Natural killer cell (primary cell): ENCODE measurements around the gene REEP1. TPM values are rescaled to one million over a fixed set of nuclear protein-coding genes. Genes with fewer than 3 reads are reported as not detected.
A peak's percentile ranks its signal among the peaks of the same experiment; 100 is the strongest.
"Not testable (repeated sequence)": the region's sequence is repeated elsewhere in the genome, so short reads cannot be mapped to it uniquely, and the experiment has no call there.

Experiments
- ATAC-seq, 3 donors: fragments of 150-1000 bp in 2 of 3; fragments of 200-7000 bp in 1 of 3; cut with Tn5 transposase; 1 replicate in 1 of 3; 2 replicates in 2 of 3; pipeline ENCODE4 v1.10.0; 2021; ENCODE audit warnings: mild to moderate bottlenecking in 2 of 3, moderate library complexity in 2 of 3
- DNase-seq, 2 donors: peaks; one replicate each; pipeline versions ENCODE4 v3.0.0 to v3.0.0-alpha.2; 2013 to 2021; ENCODE audit warnings: mixed read lengths in 1 of 2
- H3K27ac ChIP-seq: one replicate; pipeline ENCODE4 v1.5.1; 2013; ENCODE audit warnings: mild to moderate bottlenecking, low read length
- H3K27me3 ChIP-seq: one replicate; pipeline ENCODE4 v1.6.1; 2013; ENCODE audit warnings: low read length; ENCODE audit not compliant: control insufficient read depth, insufficient read depth
- H3K36me3 ChIP-seq: one replicate; pipeline ENCODE4 v1.6.1; 2013; ENCODE audit warnings: low read length; ENCODE audit not compliant: control insufficient read depth, insufficient read depth
- H3K4me1 ChIP-seq: one replicate; pipeline ENCODE4 v1.6.1; 2013; ENCODE audit warnings: low read length; ENCODE audit not compliant: control insufficient read depth, insufficient read depth
- H3K4me3 ChIP-seq: one replicate; pipeline ENCODE4 v1.5.1; 2013; ENCODE audit warnings: low read length
- H3K9me3 ChIP-seq: one replicate; pipeline ENCODE4 v1.6.1; 2013; ENCODE audit warnings: low read length; ENCODE audit not compliant: control insufficient read depth, insufficient read depth
- H3K27ac Mint-ChIP-seq, 2 donors: one replicate each; pipeline ENCODE4 v1.8.0; 2022; ENCODE audit warnings: mild to moderate bottlenecking in 2 of 2, mixed read lengths in 2 of 2, moderate library complexity in 1 of 2
- H3K27me3 Mint-ChIP-seq, 2 donors: one replicate each; pipeline ENCODE4 v1.8.0; 2022; ENCODE audit warnings: low read depth in 2 of 2, mixed read lengths in 2 of 2
- H3K36me3 Mint-ChIP-seq: one replicate; pipeline ENCODE4 v1.8.0; 2022; ENCODE audit warnings: mixed read lengths
- H3K4me1 Mint-ChIP-seq, 2 donors: one replicate each; pipeline ENCODE4 v1.8.0; 2022; ENCODE audit warnings: mixed read lengths in 2 of 2
- H3K4me3 Mint-ChIP-seq: one replicate; pipeline ENCODE4 v1.8.0; 2022; ENCODE audit warnings: mild to moderate bottlenecking, moderate library complexity, mixed read lengths
- H3K9me3 Mint-ChIP-seq, 2 donors: one replicate each; pipeline ENCODE4 v1.8.0; 2022; ENCODE audit warnings: mixed read lengths in 2 of 2
- WGBS: methylation state at CpG from one replicate; pipeline ENCODE4 v1.1.7; 2013; ENCODE audit warnings: missing lambda C conversion rate; ENCODE audit not compliant: insufficient coverage; 5-methylcytosine and 5-hydroxymethylcytosine counted together
- intact Hi-C: fragments of 100-400 bp; cut with micrococcal nuclease; formaldehyde crosslinking; loops from one replicate; pipeline ENCODE4 v1.14.2; 2022
- total RNA-seq, 4 donors: library from RNA; stranded (reverse); fragments of 120-200 nt in 1 of 4; gene quantifications; one replicate each; pipeline versions ENCODE4 v1.2.3 to v1.2.4, GENCODE V29; 2013 to 2022
- TF ChIP-seq, protein P1 (sequence below): fragments of 200-600 bp; IDR thresholded peaks from one replicate; pipeline ENCODE4 v1.8.0; 2022; ENCODE audit warnings: antibody characterized with exemption

Gene REEP1
- total RNA-seq, 3 donors from 2014 or later (not counting 1 experiment from before 2014, with no cell fraction given): 0.10 TPM; not detected in 2

DNA sequence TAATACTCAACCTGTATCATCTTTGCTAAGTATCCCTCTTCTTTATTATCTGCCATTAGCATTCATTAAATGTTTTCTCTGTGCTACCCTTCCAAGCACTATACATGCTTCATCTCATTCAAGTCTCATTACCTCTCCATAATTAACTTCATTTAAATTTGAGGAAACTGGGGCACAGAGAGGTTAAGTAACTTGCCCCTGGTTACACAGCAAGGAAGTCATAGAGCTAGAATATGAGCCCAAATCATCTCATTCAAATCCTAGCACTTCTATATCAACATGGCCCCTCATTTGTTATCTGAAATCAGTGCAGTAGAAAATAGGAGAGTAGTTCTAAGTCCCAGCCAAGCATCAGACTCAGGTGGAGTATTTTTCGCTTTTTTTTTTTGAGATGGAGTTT lies 133.8 kb downstream of the REEP1 start:
- WGBS: 100% methylated on average over 1 of the region's 1 CpG
- Histone ChIP-seq H3K9me3 (no peaks in the 10 kb centered on the region), H3K36me3 (peaks cover 22% of the 10 kb centered on the region), H3K4me1 (peaks cover 7% of the 10 kb centered on the region), H3K4me3 (no peak overlapping the region), H3K27me3 (no peaks in the 10 kb centered on the region), H3K27ac (no peak overlapping the region)
- Mint-ChIP-seq H3K4me3 (no peak overlapping the region), H3K27me3 (no peaks in the 10 kb centered on the region), H3K36me3 (peaks cover 10% of the 10 kb centered on the region), H3K4me1 (peaks cover 24 to 31% of the 10 kb centered on the region in 2 donors), H3K27ac (no peak overlapping the region), H3K9me3 (no peaks in the 10 kb centered on the region)
- ATAC-seq: no peak
- intact Hi-C loops: no loop called here
- TF ChIP-seq, protein P1, sequence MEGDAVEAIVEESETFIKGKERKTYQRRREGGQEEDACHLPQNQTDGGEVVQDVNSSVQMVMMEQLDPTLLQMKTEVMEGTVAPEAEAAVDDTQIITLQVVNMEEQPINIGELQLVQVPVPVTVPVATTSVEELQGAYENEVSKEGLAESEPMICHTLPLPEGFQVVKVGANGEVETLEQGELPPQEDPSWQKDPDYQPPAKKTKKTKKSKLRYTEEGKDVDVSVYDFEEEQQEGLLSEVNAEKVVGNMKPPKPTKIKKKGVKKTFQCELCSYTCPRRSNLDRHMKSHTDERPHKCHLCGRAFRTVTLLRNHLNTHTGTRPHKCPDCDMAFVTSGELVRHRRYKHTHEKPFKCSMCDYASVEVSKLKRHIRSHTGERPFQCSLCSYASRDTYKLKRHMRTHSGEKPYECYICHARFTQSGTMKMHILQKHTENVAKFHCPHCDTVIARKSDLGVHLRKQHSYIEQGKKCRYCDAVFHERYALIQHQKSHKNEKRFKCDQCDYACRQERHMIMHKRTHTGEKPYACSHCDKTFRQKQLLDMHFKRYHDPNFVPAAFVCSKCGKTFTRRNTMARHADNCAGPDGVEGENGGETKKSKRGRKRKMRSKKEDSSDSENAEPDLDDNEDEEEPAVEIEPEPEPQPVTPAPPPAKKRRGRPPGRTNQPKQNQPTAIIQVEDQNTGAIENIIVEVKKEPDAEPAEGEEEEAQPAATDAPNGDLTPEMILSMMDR: no peak
- no peak for DNase-seq

DNA sequence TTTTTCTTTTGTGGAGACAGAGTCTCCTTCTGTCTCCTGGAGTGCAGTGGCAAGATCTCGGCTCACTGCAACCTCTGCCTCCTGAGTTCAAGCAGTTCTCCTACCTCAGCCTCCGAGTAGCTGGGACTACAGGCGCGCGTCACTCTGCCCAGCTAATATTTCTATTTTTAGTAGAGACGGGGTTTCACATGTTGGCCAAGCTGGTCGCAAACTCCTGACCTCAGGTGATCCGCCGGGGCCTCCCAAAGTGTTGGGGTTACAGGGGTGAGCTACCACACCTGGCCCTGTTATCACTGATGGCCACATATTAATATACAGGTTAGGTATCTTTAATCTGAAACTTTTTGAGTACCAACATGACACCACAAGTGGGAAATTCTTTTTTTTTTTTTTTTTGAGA lies 134.7 kb downstream of the REEP1 start:
- intact Hi-C loops: no loop called here
- WGBS: 82% methylated on average over 9 of the region's 9 CpGs
- TF ChIP-seq, protein P1: no peak
- Histone ChIP-seq H3K9me3 (no peaks in the 10 kb centered on the region), H3K4me1 (peaks cover 9% of the 10 kb centered on the region), H3K27ac (no peak overlapping the region), H3K27me3 (no peaks in the 10 kb centered on the region), H3K36me3 (peaks cover 15% of the 10 kb centered on the region), H3K4me3 (no peak overlapping the region)
- no peak for DNase-seq
- peaks cover 24 to 31% of the 10 kb centered on the region in 2 donors for H3K4me1 Mint-ChIP-seq
- H3K9me3 Mint-ChIP-seq: no peaks in the 10 kb centered on the region
- peaks cover 9% of the 10 kb centered on the region for H3K36me3 Mint-ChIP-seq
- no peaks in the 10 kb centered on the region for H3K27me3 Mint-ChIP-seq
- H3K27ac Mint-ChIP-seq: no peak overlapping the region
- no peak for ATAC-seq
- no peak overlapping the region for H3K4me3 Mint-ChIP-seq

DNA sequence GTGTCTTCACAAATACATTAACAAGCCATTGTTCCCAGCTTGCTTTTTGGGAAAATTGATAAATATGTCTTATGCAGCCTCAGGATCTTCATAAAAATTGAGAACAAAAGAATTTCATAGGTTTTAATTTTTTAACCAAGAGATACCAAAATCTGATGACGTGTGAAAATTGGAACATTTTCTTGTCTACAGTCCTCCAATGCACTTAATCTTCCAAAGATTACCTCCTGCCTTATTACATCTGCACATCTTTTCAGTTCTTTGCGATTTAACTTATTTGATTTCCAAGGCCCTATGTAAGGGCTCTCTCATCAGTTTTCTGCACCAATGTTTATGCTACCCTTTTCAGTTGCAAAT lies 135.1 kb downstream of the REEP1 start:
- ATAC-seq (no peak), DNase-seq (no peak)
- no peak overlapping the region for H3K4me3 Mint-ChIP-seq
- TF ChIP-seq, protein P1: no peak
- WGBS: 94% methylated on average over 2 of the region's 2 CpGs
- no peaks in the 10 kb centered on the region for H3K27me3 ChIP-seq
- no peak overlapping the region for H3K27ac ChIP-seq
- no peaks in the 10 kb centered on the region for H3K9me3 ChIP-seq
- peaks cover 9% of the 10 kb centered on the region for H3K36me3 Mint-ChIP-seq
- H3K4me1 ChIP-seq: peaks cover 9% of the 10 kb centered on the region
- peaks cover 24 to 31% of the 10 kb centered on the region in 2 donors for H3K4me1 Mint-ChIP-seq
- H3K9me3 Mint-ChIP-seq: no peaks in the 10 kb centered on the region
- H3K27me3 Mint-ChIP-seq: no peaks in the 10 kb centered on the region
- H3K27ac Mint-ChIP-seq: no peak overlapping the region
- H3K36me3 ChIP-seq: peaks cover 11% of the 10 kb centered on the region
- intact Hi-C loops: no loop called here
- H3K4me3 ChIP-seq: no peak overlapping the region

DNA sequence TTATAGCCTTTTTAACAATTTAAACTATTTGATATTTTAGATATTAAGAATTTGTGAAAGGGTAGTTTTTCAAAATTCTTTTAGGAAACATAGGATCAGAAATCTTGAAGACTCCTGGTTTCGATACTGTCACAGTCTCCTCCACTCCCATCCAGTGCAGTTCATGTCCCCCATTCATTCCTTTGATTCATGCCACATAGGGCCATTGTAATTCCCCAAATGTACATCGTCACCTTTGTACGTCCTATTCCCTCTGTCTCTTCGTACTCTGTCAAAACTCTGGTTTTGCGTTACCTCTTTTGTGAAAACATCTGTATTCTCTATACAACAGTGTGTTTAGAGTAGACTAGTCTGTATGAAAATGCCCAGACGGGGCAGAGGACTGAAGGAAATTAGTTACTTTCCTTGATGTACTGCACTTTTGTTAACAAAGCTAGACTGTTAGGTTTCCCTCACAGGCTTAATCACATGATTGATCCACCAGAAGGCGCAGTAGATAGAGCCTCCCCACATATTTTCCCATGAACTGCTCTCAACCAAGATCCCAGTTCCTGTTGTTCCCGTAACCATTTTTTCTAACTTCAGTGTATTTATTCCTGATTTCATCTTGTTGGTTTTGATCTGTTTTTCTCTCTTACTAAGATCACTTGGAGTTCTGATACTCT lies 135.6 kb downstream of the REEP1 start:
- Mint-ChIP-seq H3K4me1 (peaks cover 29 to 36% of the 10 kb centered on the region in 2 donors), H3K27ac (no peak overlapping the region), H3K9me3 (no peaks in the 10 kb centered on the region), H3K36me3 (peaks cover 5% of the 10 kb centered on the region), H3K27me3 (no peaks in the 10 kb centered on the region), H3K4me3 (peak overlapping the region; percentile 28)
- Histone ChIP-seq H3K27ac (no peak overlapping the region), H3K27me3 (no peaks in the 10 kb centered on the region), H3K9me3 (no peaks in the 10 kb centered on the region), H3K36me3 (peaks cover 6% of the 10 kb centered on the region), H3K4me1 (peaks cover 9% of the 10 kb centered on the region), H3K4me3 (no peak overlapping the region)
- intact Hi-C loops: no loop called here
- TF ChIP-seq, protein P1: no peak
- 98% methylated on average over 6 of the region's 8 CpGs for WGBS
- DNase-seq: no peak
- no peak for ATAC-seq

DNA sequence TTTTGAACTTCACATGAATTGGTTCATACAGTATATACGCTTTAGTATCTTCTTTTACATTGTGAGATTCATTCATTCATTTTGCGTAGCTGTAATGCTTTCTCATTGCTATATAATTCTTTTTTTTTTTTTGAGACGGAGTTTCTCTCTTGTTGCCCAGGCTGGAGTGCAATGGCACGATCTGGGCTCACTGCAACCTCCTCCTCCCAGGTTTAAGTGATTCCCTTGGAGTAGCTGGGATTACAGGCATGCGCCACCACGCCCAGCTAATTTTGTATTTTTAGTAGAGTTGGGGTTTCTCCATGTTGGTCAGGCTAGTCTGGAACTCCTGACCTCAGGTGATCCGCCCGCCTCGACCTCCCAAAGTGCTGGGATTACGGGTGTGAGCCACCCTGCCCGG lies 136.9 kb downstream of the REEP1 start:
- Mint-ChIP-seq H3K27ac (peak overlapping the region; percentile 88 to 92), H3K4me1 (peaks cover 36 to 41% of the 10 kb centered on the region in 2 donors), H3K4me3 (peak overlapping the region; percentile 100)
- H3K27me3 ChIP-seq, H3K9me3 ChIP-seq, H3K27ac ChIP-seq, H3K27me3 Mint-ChIP-seq, H3K36me3 ChIP-seq, H3K4me3 ChIP-seq, H3K9me3 Mint-ChIP-seq, H3K36me3 Mint-ChIP-seq, intact Hi-C loops, ATAC-seq, DNase-seq: not testable (repeated sequence)
- H3K4me1 ChIP-seq: peaks cover 16% of the 10 kb centered on the region
- 95% methylated on average over 9 of the region's 11 CpGs for WGBS
